Measurements from ENCODE around the gene GRB10. TPM values are rescaled to one million over a fixed set of nuclear protein-coding genes. Genes with fewer than 3 reads are reported as not detected.

The GRB10 gene
- total and polyA plus RNA-seq, 2 of the 8 experiments (the other 6 are each of a cell fraction or from before 2014, with no cell fraction given), result 35.7 to 97.0 TPM

DNA sequence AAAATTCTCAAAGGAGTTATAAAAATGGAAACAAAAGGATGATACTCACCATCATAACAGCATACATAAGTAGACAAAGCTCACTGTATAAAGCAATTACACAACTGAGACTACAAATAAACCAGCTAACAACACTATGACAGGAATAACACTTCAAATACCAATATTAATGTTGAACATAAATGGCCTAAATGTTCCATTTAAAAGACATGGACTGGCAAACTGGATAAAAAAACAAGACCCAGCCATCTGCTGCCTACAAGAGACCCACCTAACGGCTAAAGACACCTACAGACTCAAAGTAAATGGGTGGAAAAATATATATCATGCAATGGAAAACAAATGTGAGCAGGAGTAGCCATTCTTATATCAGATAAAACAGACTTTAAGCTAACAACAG, 148.3 kb downstream of the GRB10 start:
- H2BK20ac ChIP-seq (ENCODE audit: low read length), result no peak overlapping the region
- no peak overlapping the region for H3K9ac ChIP-seq (replicated peaks in 1 of 4; ENCODE audit: extremely low read depth in 1 of 4, low read depth in 3 of 4, low read length in 3 of 4)
- no peaks in the 10 kb centered on the region for H3K9me3 ChIP-seq (ENCODE audit: insufficient read depth in 2 of 2, low read depth in 1 of 2, low read length in 1 of 2)
- H3K79me1 ChIP-seq (ENCODE audit: low read depth, low read length), result 0 out of 2 replicates have a peak, but pooled peaks cover 3% of the 10 kb centered on the region
- H2BK120ac ChIP-seq (replicated peaks; ENCODE audit: low read depth, low read length), result no peak overlapping the region
- peaks cover 0 to 8% of the 10 kb centered on the region in 2 experiments for H4K20me1 ChIP-seq (replicated peaks in 1 of 2; ENCODE audit: control insufficient read depth in 1 of 2, insufficient read depth in 2 of 2, low read length in 2 of 2)
- no peak overlapping the region for H2AK5ac ChIP-seq (ENCODE audit: low read depth, low read length)
- POLR2A ChIA-PET (ENCODE audit: partially characterized antibody), result no interaction called here
- 96% methylated on average over 1 of the region's 1 CpG; no CpG with 5 or more reads in 1 of the 2 experiments for WGBS, 2 experiments (ENCODE audit: extremely low coverage in 1 of 2, insufficient coverage in 1 of 2, insufficient read length in 1 of 2, insufficient replicate concordance in 2 of 2, low coverage in 1 of 2, low lambda C conversion rate in 2 of 2, missing lambda C conversion rate in 1 of 2)
- no peak for TF ChIP-seq PHF8 (conservative IDR thresholded peaks at IDR 0.05; ENCODE audit: low read depth, low read length)
- TF ChIP-seq SP1 (IDR thresholded peaks at IDR 0.05; ENCODE audit: low read depth, low read length), result no peak
- no peaks in the 10 kb centered on the region for H3K27me3 ChIP-seq (replicated peaks in 1 of 4; ENCODE audit: control insufficient read depth in 3 of 4, extremely low read depth in 1 of 4, insufficient read depth in 3 of 4, low read length in 3 of 4)
- no peak overlapping the region for H3K4ac ChIP-seq (replicated peaks; ENCODE audit: insufficient read length, low read depth, low read length)
- H2BK5ac ChIP-seq (ENCODE audit: low read depth, low read length), result no peak overlapping the region
- DNase-seq (ENCODE audit: low read depth in 1 of 2, low spot score in 2 of 2) (no peak), FAIRE-seq (no peak)
- H2BK12ac ChIP-seq (ENCODE audit: low read depth, low read length), result no peak overlapping the region
- no peak overlapping the region for H3K23ac ChIP-seq (ENCODE audit: insufficient read length)
- peaks cover 0 to 79% of the 10 kb centered on the region in 2 experiments; a peak in 3 of 4 replicates for H3K79me2 ChIP-seq (ENCODE audit: control insufficient read depth in 1 of 2, insufficient read depth in 2 of 2, low read length in 2 of 2)
- no peak overlapping the region for H3K14ac ChIP-seq (ENCODE audit: insufficient read length)
- H3K23me2 ChIP-seq (ENCODE audit: low read depth, low read length), result no peaks in the 10 kb centered on the region
- peaks cover 4 to 15% (median 7%) of the 10 kb centered on the region in 4 experiments for H3K4me1 ChIP-seq (replicated peaks in 1 of 4; ENCODE audit: control insufficient read depth in 3 of 4, insufficient read depth in 4 of 4, low read length in 3 of 4)
- H3K36me3 ChIP-seq (ENCODE audit: control insufficient read depth in 2 of 4, insufficient read depth in 4 of 4, low read length in 3 of 4), result no peaks in the 10 kb centered on the region
- no peak overlapping the region for H3K4me2 ChIP-seq (ENCODE audit: insufficient read depth in 1 of 2, low read depth in 2 of 2, low read length in 2 of 2)
- no peak overlapping the region for H4K8ac ChIP-seq (ENCODE audit: extremely low read depth, insufficient read depth, low read length)
- no peak overlapping the region for H2BK15ac ChIP-seq (ENCODE audit: low read length)
- no peak overlapping the region for H4K5ac ChIP-seq (ENCODE audit: insufficient read length, low read depth, low read length)
- H2AFZ ChIP-seq (ENCODE audit: low read length), result no peak overlapping the region
- H3K18ac ChIP-seq (ENCODE audit: extremely low read depth, low read length), result no peak overlapping the region
- H3K56ac ChIP-seq (replicated peaks; ENCODE audit: insufficient read length, low read depth, low read length), result no peak overlapping the region
- H3K4me3 ChIP-seq (ENCODE audit: extremely low read depth in 1 of 4, insufficient read depth in 2 of 4, low read depth in 3 of 4, low read length in 4 of 4), result no peak overlapping the region
- no peak overlapping the region for H4K91ac ChIP-seq (replicated peaks; ENCODE audit: insufficient read length, low read length)
- CTCF ChIA-PET (ENCODE audit: partially characterized antibody), result interaction anchor here (0.6 to 3.9 kb wide), 11 partner anchors 12 to 506 kb away, joined by 3 to 33 read pairs (median 5); no protein-coding TSS in a partner anchor
- no peak overlapping the region for H3K27ac ChIP-seq (ENCODE audit: low read depth, low read length)

Measured in H1 (cell line).